Activated CD8-positive, alpha-beta T cell treated with anti-CD3 and anti-CD28 coated beads for 36 hours (primary cell): ENCODE results near the gene RAB29. TPM values are rescaled to one million over a fixed set of nuclear protein-coding genes. Genes with fewer than 3 reads are reported as not detected.

Experiments used
- ATAC-seq: fragments of 200-7000 bp; cut with Tn5 transposase; one replicate; pipeline ENCODE4 v1.10.0; 2021; ENCODE audit warnings: mild to moderate bottlenecking, moderate library complexity
- CTCF ChIA-PET: fragments of 350-600 bp; sonication (Branson Sonifier 250); formaldehyde crosslinking; loops from one replicate; lab custom pipeline; 2021; ENCODE audit warnings: antibody characterized with exemption; lab: Charles Lee
- POLR2A ChIA-PET: fragments of 350-600 bp; sonication (Branson Sonifier 250); formaldehyde crosslinking; loops from one replicate; lab custom pipeline; 2021; ENCODE audit warnings: antibody characterized with exemption; lab: Charles Lee
- DNase-seq: peaks from one replicate; pipeline ENCODE4 v3.0.0-alpha.2; 2020
- H3K27ac Mint-ChIP-seq: one replicate; pipeline ENCODE4 v1.8.0; 2021; ENCODE audit warnings: mild to moderate bottlenecking, mixed read lengths
- H3K27me3 Mint-ChIP-seq: one replicate; pipeline ENCODE4 v1.8.0; 2021; ENCODE audit warnings: mixed read lengths
- H3K36me3 Mint-ChIP-seq: one replicate; pipeline ENCODE4 v1.8.0; 2021; ENCODE audit warnings: low read depth, mixed read lengths
- H3K4me1 Mint-ChIP-seq: one replicate; pipeline ENCODE4 v1.8.0; 2021; ENCODE audit warnings: low read depth, mixed read lengths
- H3K4me3 Mint-ChIP-seq: one replicate; pipeline ENCODE4 v1.8.0; 2021; ENCODE audit warnings: mild to moderate bottlenecking, moderate library complexity, mixed read lengths
- H3K9me3 Mint-ChIP-seq: one replicate; pipeline ENCODE4 v1.8.0; 2021; ENCODE audit warnings: mixed read lengths
- intact Hi-C: fragments of 100-400 bp; cut with micrococcal nuclease; formaldehyde crosslinking; loops from one replicate; pipeline ENCODE4 v1.10.0; 2022
- total RNA-seq, 2 experiments: library from RNA; stranded (reverse); gene quantifications; one replicate each; pipeline ENCODE4 v1.2.3, GENCODE V29; 2021
- TF ChIP-seq, protein P1 (sequence below): fragments of 200-600 bp; IDR thresholded peaks from one replicate; pipeline ENCODE4 v1.8.0; 2022; ENCODE audit warnings: antibody characterized with exemption, mild to moderate bottlenecking

Gene RAB29
- total RNA-seq, 2 experiments from 2014 or later: 20.1 to 22.5 TPM

DNA sequence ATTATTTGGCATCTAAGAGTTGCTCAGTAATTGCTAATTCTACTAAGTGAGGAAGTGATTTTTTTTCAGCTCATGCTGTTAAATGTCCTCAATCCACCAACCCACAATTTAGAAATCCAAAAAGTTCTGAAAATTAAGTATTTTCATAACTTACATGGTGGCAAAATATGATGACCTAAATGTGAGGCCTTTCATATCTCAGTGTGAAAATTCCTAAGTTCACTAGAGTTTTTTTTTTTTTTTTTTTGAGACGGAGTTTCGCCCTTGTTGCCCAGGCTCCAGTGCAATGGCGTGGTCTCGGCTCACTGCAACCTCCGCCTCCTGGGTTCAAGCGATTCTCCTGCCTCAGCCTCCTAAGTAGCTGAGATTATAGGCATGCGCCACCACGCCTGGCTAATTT, 30.9 kb downstream of the RAB29 start:
- TF ChIP-seq, protein P1, sequence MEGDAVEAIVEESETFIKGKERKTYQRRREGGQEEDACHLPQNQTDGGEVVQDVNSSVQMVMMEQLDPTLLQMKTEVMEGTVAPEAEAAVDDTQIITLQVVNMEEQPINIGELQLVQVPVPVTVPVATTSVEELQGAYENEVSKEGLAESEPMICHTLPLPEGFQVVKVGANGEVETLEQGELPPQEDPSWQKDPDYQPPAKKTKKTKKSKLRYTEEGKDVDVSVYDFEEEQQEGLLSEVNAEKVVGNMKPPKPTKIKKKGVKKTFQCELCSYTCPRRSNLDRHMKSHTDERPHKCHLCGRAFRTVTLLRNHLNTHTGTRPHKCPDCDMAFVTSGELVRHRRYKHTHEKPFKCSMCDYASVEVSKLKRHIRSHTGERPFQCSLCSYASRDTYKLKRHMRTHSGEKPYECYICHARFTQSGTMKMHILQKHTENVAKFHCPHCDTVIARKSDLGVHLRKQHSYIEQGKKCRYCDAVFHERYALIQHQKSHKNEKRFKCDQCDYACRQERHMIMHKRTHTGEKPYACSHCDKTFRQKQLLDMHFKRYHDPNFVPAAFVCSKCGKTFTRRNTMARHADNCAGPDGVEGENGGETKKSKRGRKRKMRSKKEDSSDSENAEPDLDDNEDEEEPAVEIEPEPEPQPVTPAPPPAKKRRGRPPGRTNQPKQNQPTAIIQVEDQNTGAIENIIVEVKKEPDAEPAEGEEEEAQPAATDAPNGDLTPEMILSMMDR: no peak
- CTCF ChIA-PET: interaction anchor here (1.6 to 3.7 kb wide), 2 partner anchors 13 to 34 kb away, joined by 6 to 12 read pairs; no protein-coding TSS in a partner anchor
- Mint-ChIP-seq H3K4me3 (no peak overlapping the region), H3K9me3 (no peaks in the 10 kb centered on the region), H3K4me1 (peaks cover 57% of the 10 kb centered on the region), H3K27me3 (no peaks in the 10 kb centered on the region), H3K27ac (peak overlapping the region; percentile 41), H3K36me3 (peaks cover 46% of the 10 kb centered on the region)
- POLR2A ChIA-PET: interaction anchor here (1.1 to 1.5 kb wide), 5 partner anchors 24 to 112 kb away, joined by 3 to 4 read pairs (median 3); no protein-coding TSS in a partner anchor
- intact Hi-C loops: no loop called here
- DNase-seq (no peak), ATAC-seq (no peak)

DNA sequence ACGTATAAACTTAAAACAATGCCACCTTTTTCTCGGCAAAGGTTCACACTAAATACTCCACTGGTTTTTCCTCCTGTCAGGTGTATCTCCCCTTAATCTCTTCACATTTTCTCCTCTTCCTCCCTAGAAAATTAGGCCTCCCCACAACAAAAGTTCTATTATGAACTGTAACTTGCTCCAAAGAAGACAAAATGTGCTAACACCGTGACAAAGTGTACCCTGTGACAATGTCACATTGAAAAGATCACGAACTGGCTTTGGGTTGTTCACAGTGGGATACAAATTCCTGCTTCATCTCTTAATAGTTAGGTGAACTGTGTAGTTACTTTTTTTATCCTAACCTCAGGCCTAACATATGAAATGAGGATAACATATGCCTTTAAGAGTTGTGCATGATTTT, 31.3 kb downstream of the RAB29 start:
- DNase-seq: no peak
- TF ChIP-seq, protein P1: no peak
- no peaks in the 10 kb centered on the region for H3K27me3 Mint-ChIP-seq
- intact Hi-C loops: no loop called here
- ATAC-seq: no peak
- no peaks in the 10 kb centered on the region for H3K9me3 Mint-ChIP-seq
- H3K4me1 Mint-ChIP-seq: peaks cover 59% of the 10 kb centered on the region
- no peak overlapping the region for H3K4me3 Mint-ChIP-seq
- peaks cover 47% of the 10 kb centered on the region for H3K36me3 Mint-ChIP-seq
- CTCF ChIA-PET: interaction anchor here (1.3 to 3.7 kb wide), 3 partner anchors 12 to 33 kb away, joined by 4 to 12 read pairs (median 6); no protein-coding TSS in a partner anchor
- H3K27ac Mint-ChIP-seq: peak overlapping the region; percentile 41
- POLR2A ChIA-PET: interaction anchor here (1.3 kb wide), 1 partner anchor 28 kb away, joined by 3 read pairs; no protein-coding TSS in a partner anchor

DNA sequence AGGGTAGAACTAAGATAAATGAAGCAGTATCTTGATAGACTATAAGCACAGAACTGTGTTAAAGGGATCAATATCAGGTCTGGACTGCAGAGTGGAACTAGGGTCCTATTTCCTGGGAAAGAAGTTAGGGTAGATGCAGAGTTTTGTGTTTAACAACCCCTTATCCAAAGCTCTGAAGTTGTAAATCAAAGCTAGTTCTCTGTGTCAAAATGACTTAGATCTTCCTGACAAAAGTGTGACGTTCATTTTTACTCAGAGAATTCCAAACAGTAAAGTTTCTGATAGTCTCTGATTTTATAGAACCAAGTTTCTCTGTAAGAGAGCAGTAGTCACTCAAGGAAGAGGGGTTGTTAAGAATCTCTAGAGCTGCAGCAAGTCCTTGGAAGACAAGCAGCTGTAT, 33.6 kb downstream of the RAB29 start:
- Mint-ChIP-seq H3K36me3 (peaks cover 35% of the 10 kb centered on the region), H3K4me3 (no peak overlapping the region), H3K27me3 (no peaks in the 10 kb centered on the region), H3K4me1 (peaks cover 55% of the 10 kb centered on the region), H3K9me3 (no peaks in the 10 kb centered on the region), H3K27ac (no peak overlapping the region)
- CTCF ChIA-PET: interaction anchor here (0.9 to 3.7 kb wide), 4 partner anchors 18 to 83 kb away, joined by 3 to 12 read pairs (median 8); no protein-coding TSS in a partner anchor
- POLR2A ChIA-PET: interaction anchor here (0.6 to 1.5 kb wide), 3 partner anchors 9 to 1980 kb away, joined by 3 to 4 read pairs (median 3); partner anchors contain the start of gene SLC45A3
- TF ChIP-seq, protein P1: no peak
- intact Hi-C loops: no loop called here
- DNase-seq (no peak), ATAC-seq (no peak)

DNA sequence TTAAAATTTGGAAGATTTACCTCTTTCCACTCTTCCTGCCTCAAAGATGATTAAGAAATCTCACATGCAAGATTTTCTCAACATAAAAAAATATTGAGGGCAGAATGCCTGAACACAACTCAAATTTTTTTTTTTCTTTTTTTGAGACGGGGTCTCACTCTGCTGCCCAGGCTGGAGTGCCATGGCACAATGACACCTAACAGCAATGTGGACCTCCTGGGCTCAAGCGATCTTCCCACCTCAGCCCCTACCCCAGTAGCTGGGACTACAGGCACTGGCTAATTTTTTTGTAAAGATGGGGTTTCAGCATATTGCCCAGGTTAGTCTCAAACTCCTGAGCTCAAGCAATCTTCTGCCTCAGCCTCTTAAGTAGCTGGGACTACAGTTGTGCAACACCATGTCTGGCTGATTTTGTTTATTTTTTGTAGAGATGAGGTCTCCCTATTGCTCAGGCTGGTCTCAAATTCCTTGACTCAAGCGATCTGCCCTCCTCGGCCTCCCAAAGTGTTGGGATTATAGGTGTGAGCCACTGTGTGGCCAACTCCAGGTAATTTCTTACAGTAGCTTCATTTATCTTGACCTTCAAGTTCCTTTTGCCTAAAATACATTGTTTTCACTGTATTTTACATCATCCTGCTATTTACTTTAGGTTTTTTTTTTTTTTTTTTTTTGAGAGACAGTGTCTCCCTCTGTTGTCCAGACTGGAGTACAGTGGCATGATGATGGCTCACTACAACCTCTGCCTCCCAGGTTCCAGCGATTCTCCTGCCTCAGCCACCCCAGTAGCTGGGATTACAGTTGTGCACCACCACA, 35.7 kb downstream of the RAB29 start:
- intact Hi-C loops: no loop called here
- H3K27me3 Mint-ChIP-seq: no peaks in the 10 kb centered on the region
- ATAC-seq: no peak
- peaks cover 53% of the 10 kb centered on the region for H3K4me1 Mint-ChIP-seq
- no peak for DNase-seq
- H3K4me3 Mint-ChIP-seq: no peak overlapping the region
- ChIA-PET CTCF (interaction anchor here (1.4 to 5.9 kb wide), 3 partner anchors 15 to 148 kb away, joined by 4 to 34 read pairs (median 12); no protein-coding TSS in a partner anchor), POLR2A (interaction anchor here (0.6 to 3.6 kb wide), 5 partner anchors 8 to 116 kb away, joined by 3 to 18 read pairs (median 4); partner anchors contain the start of gene NUCKS1)
- H3K36me3 Mint-ChIP-seq: peaks cover 38% of the 10 kb centered on the region
- no peak overlapping the region for H3K27ac Mint-ChIP-seq
- TF ChIP-seq, protein P1: no peak
- H3K9me3 Mint-ChIP-seq: no peaks in the 10 kb centered on the region
